HG03457 (cell line): ENCODE results near the gene HERC2.
"Not testable (repeated sequence)": the region's sequence is repeated elsewhere in the genome, so short reads cannot be mapped to it uniquely, and the experiment has no call there.

Experiments
- ATAC-seq: cut with Tn5 transposase; IDR thresholded peaks from one replicate; pipeline ENCODE4 v1.9.1; 2021; ENCODE audit warnings: moderate number of reproducible peaks; ENCODE audit not compliant: unreplicated experiment

Gene HERC2

DNA sequence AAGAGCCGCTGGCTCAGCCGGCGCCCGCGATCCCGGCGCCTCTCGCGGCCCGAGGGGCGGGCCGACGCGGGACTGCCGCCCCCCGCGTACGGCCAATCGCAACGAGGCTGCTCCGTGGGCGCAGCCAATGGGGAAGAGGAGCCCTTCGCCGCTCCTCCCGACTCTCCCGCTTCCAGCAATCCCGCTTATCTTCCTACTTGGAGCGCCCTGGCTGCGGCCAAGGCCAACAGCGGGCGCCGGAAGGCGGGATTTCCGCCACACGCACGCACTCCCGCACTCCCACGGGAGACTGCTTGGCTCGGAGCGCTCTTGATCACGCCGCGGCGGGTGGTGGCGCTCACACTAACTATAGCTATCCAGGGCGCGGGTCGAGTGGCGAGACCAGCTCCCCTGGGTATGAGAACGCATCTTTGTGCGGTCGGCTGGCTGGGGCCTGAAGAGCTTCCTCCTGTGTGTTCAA lies at the start of gene HERC2:
HERC2 (minus strand) TSS at position 51 of the 460 bp plus-strand sequence. CDS start 746 bp downstream, outside the sequence.
- ATAC-seq: not testable (repeated sequence)

DNA sequence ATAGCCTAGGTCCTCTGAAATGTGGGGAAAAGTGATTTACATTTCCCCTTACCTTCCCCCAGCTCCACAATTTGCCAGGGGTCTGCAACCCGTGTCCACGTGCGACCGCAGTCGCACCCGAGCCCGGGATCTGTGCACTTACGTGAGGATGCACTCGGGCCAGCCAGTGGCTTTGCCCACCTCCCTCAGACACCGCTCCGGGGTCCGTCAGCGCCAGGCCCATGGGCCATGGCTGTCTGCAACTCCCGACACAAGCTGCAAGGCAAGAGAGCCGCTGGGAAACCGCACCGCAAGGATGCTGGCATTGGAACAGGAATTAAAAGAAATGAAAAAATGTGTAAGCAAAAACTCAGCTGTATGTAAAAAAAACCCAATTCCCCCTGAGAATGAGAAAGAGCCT lies 43.5 kb upstream of the HERC2 start:
- ATAC-seq: not testable (repeated sequence)

DNA sequence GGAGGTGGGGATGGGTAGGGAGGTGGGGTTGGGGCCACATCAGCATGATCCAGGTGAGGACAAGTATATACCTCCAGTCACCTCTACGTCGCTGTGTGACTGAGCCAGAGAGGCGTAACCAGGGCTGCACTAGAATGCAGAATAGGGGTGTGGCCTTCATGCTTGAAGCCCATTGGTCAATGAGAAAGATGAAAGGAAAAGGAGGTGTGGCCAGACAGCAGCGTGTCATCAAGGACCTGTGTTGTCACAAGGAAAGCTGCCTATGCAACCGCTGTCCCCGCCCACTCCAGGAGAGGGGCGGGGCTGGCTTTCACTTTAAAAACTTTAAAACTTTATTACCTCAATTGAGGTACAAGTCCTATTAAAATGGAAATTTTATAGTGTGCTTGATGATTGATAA lies 36.0 kb upstream of the HERC2 start, which contains the start of gene GOLGA6L24:
GOLGA6L24 (minus strand) TSS at position 101 of the 400 bp plus-strand sequence; CDS start at position 40, 61 bp downstream.
- not testable (repeated sequence) for ATAC-seq

DNA sequence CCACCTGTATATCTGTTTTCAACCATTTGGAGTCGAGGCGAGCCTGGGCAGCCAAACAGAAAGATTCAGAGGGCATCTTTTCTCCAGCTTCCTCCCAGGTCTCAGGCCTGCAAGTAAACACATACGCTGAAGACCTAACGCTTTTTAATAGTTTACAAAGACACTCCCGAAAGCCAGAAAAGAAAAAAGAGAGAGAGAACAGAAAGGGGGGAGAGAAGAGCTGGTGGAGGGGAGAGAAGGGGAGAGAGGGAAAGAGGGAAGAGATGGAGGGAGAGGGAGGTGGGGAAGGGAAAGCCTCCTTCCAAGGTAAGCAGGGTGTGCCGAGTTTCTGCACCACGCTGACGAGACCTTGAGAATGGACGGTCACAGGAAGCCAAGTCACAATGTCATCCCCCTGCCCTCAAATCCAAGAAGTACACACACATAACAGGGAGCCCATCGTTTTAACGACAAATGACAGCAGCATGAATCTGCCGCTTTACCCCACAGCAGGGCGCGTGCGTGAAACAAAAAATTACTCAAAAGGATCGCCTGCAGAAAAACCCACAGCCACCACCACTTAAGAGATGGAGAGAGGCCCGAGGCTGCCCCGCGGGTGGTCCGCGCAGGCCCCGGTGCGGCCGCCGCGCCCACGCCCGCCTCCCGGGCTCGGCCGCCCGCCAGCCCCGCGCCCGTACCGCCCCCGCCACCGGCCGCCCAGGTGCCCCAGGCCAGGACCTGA lies 461 bp downstream of the HERC2 start:
- not testable (repeated sequence) for ATAC-seq

- ATAC-seq: not testable (repeated sequence)
Measured at GRCh38 chr15:28319725-28320124, 2.3 kb downstream of the HERC2 start.

DNA sequence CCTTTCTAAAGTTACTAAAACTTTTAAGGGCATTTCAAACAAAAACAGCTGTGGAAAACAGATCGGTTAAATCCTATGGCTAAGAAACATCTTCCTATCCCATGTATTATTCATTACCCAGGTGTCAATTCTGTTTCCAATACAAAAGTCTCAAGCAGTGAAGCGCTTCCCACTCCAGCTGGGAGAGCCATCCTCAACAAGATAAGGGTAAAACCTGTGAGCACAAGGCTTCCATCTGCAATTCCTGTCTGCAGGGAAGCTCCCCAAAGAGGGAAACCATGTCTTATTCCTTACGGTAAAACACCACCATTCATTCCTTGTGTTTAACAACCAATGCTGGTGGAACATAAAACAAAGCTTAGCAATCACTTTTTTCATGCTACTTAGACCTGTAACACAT lies 3.2 kb downstream of the HERC2 start:
- not testable (repeated sequence) for ATAC-seq

DNA sequence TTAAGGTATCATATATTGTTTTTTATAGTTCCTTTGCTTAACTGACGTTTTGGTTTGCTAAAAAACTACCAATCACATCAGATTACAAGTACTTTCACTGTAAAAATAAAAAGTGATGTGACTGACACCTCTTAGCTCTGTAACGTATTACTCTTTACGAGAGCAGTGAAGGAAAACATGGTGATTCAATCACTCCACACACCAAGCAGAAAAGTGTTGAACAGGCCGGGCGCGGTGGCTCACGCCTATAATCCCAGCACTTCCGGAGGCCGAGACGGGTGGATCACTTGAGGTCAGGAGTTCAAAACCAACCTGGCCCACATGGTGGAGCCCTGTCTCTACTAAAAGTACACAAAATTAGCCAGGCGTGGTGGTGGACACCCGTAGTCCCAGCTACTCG lies 3.9 kb downstream of the HERC2 start:
- ATAC-seq: not testable (repeated sequence)

DNA sequence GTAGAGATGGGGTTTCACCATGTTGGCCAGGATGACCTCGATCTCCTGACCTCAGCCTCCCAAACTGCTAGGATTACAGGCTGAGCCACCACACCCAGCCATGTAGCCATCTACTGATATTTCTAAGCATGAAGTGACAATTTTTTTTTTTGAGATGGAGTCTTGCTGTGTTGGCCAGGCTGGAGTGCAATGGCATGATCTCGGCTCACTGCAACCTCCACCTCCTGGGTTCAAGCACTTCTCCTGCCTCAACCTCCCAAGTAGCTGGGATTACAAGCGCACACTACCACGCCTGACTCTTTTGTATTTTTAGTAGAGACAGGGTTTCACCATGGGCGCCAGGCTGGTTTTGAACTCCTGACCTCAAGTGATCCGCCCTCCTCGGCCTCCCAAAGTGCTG lies 5.0 kb downstream of the HERC2 start:
- not testable (repeated sequence) for ATAC-seq

DNA sequence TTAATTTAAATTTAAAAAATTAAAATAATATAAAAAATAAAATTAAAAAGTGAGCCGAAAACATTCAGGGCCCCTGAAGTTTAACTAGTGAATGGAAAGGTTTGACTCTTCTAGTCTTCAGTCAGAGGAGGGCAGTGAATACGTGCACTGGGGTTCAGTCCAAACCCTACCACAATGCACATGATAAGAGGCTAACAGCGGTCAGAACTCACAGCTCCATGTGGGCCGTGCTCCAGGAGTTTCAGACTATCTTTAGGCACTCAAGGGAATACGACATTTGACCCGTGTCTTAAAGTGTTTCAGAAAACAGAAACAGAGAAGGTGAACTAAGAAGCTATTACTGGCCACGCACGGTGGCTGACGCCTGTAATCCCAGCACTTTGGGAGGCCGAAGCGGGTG lies 11.5 kb downstream of the HERC2 start:
- not testable (repeated sequence) for ATAC-seq

GRCh38 chr15:28308718-28309117 lies 13.3 kb downstream of the HERC2 start:
- ATAC-seq: not testable (repeated sequence)

DNA sequence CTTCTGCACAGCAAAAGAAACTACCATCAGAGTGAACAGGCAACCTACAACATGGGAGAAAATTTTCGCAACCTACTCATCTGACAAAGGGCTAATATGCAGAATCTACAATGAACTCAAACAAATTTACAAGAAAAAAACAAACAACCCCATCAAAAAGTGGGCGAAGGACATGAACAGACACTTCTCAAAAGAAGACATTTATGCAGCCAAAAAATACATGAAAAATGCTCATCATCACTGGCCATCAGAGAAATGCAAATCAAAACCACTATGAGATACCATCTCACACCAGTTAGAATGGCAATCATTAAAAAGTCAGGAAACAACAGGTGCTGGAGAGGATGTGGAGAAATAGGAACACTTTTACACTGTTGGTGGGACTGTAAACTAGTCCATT lies 16.3 kb downstream of the HERC2 start:
- not testable (repeated sequence) for ATAC-seq

DNA sequence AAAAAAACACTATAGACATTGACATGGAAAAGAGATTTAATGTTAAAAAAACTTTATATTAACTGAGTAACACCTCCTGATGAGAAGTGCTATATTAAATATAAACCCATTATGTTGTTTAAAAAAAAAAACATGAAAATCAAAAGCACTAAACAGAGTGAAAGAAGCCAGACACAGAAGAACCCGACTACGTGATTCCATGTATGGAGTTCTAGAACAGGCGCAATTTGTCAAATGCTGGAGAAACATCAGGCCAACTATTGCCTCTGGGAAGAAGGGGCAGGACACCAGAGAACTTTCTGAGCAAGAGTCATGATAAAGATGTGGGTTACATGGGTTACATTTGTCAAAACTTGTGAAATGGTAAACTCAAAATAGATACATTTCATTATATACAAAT lies 24.5 kb downstream of the HERC2 start:
- ATAC-seq: not testable (repeated sequence)

DNA sequence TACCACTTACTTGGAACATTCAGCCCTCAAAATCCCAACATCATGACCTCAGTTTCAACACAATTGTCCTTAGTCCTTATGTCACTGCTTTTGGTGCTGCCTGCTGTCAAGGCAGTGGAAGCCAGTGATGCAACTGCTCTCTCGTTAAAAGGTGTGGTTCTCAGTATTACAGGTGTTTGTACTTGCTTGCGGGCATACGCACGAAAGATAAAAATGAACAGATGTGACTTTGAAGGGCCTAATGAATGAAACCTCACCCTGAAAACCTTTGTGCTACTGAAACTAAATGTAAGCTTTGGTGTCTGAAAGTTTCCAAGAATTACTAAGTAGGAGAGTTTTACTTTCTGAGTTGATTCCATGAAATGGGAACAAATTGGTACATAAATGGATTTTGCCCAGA lies 25.2 kb downstream of the HERC2 start:
- not testable (repeated sequence) for ATAC-seq

- ATAC-seq: not testable (repeated sequence)
Measured at GRCh38 chr15:28295009-28295563, 26.9 kb downstream of the HERC2 start.

- not testable (repeated sequence) for ATAC-seq
Measured at GRCh38 chr15:28294560-28294959, 27.4 kb downstream of the HERC2 start.

DNA sequence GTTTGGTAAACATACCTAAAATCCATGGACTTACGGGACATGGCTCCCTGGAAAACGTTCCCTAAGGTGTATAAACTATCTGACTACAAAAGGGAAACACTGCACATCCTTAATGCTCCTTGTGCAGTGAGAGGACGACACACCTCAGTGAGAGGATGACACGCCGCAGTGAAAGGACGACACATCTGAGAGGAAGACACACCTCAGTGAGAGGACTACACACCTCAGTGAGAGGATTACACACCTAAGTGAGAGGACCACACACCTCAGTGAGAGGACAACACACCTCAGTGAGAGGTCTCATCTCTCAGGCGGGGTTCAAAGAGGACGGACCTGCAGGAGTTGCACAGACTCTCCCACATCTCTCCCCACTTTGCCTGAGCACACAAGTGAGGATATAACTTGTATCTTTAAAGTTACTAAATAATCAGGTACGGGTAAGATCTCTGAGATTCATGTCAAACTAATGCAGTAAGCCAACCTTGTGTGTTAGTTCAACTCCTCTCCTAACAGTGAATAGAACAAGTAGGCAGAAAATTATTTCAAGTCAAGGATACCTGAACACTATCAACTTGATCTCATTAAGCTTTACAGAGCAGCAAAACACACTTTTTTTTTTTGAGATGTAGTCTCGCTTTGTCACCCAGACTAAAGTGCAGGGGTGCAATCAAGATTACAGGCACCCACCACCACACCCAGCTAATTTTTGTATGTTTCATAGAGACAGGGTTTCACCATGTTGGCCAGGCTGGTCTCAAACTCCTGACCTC lies 32.1 kb downstream of the HERC2 start:
- no peak for ATAC-seq

GRCh38 chr15:28288830-28289693 lies 32.9 kb downstream of the HERC2 start:
- not testable (repeated sequence) for ATAC-seq

DNA sequence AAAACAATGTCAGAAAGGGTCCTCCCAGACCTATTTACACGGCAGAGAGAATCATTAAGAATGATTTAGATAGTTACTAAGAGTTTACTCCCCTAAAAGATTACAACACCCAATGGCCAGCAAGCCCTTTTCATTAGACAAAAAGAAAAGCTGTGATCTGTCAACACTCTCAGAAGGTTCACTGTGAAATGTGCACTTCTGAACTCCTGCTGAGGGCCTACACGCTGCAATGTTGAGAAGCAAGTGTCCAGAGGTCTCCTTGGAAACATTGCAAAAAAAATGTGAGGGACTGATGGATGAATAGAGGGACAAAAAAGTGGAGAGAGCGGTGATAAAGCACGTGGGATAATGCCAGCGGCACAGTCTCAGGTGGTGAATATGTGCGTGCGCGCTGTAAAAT lies 35.3 kb downstream of the HERC2 start:
- not testable (repeated sequence) for ATAC-seq

GRCh38 chr15:28286031-28286430 lies 35.9 kb downstream of the HERC2 start:
- no peak for ATAC-seq

DNA sequence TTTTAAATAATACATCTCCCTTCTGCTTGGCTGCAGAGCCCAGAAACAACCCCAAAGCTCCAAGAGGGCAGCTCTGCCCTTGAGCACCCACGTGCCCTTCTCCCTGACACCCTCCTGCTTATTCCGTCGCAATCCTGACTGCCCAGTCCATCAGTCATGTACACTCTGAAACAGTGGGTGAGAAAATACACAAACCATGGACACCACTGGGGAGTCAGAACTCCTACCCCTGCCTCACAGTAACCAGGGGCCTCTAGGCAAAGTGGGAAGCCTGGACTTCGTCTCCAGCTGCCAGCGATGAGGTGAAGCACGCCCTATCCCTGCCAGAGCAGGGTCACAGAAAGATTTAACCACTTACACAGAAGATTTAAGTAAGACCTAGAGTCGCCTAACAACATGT lies 40.1 kb downstream of the HERC2 start:
- ATAC-seq: no peak

- no peak for ATAC-seq
Measured at GRCh38 chr15:28274635-28275034, 47.3 kb downstream of the HERC2 start.
